NB4 (cell line): Measurements from ENCODE around the gene DAP.

Experiments used
- DNase-seq: peaks from one replicate; pipeline ENCODE4 v3.0.0; 2010; ENCODE audit warnings: low read depth
- H3K4me3 ChIP-seq: one replicate; pipeline ENCODE4 v1.5.1; 2011; ENCODE audit warnings: mild to moderate bottlenecking, low read depth, low read length, moderate library complexity
- MYC ChIP-seq: IDR thresholded peaks from 2 replicates; pipeline ENCODE4 v1.6.1; 2011; ENCODE audit warnings: low read depth, low read length
- POLR2A ChIP-seq: IDR thresholded peaks from 2 replicates; pipeline ENCODE4 v1.6.1; 2011; ENCODE audit warnings: mild to moderate bottlenecking; ENCODE audit not compliant: insufficient read length; ENCODE audit errors: extremely low read depth
- TF ChIP-seq, protein P1 (sequence below): IDR thresholded peaks from one replicate; pipeline ENCODE4 v1.5.1; 2012; ENCODE audit warnings: low read depth, low read length
- TF ChIP-seq, protein P2 (sequence below): IDR thresholded peaks from 2 replicates; pipeline ENCODE4 v1.6.1; 2011; ENCODE audit warnings: low read depth, low read length

The DAP gene

DNA sequence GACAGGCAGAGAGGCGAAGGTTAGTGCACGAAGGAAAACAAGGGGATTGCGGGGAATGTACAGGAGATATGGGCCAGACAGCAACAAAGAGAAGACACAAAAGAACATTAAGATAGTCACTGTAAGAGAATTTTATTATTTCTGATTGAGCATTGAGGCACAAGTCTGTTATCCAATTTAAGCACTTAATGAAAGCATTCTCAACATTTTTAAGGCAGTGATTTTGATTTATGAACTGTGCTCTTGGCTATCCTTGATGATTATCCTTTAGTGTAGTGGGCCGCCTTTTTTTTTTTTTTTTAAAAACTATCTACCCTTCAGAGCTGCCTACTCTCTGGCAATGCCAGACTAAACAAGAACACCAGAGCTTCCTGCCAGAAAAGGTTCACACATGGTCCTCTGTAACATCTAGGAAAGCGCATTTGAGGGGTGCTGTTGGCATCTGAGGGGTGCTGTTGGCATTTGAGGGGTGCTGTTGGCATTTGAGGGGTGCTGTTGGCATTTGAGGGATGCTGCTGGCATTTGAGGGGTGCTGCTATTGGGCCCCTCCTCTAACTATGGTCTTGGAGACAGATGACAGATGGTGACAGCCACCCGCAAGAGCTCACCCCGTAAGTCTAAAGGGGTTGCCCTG, 3.0 kb downstream of the DAP start:
- TF ChIP-seq, protein P1, sequence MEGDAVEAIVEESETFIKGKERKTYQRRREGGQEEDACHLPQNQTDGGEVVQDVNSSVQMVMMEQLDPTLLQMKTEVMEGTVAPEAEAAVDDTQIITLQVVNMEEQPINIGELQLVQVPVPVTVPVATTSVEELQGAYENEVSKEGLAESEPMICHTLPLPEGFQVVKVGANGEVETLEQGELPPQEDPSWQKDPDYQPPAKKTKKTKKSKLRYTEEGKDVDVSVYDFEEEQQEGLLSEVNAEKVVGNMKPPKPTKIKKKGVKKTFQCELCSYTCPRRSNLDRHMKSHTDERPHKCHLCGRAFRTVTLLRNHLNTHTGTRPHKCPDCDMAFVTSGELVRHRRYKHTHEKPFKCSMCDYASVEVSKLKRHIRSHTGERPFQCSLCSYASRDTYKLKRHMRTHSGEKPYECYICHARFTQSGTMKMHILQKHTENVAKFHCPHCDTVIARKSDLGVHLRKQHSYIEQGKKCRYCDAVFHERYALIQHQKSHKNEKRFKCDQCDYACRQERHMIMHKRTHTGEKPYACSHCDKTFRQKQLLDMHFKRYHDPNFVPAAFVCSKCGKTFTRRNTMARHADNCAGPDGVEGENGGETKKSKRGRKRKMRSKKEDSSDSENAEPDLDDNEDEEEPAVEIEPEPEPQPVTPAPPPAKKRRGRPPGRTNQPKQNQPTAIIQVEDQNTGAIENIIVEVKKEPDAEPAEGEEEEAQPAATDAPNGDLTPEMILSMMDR: no peak
- TF ChIP-seq POLR2A: no peak
- no peak for TF ChIP-seq MYC
- TF ChIP-seq, protein P2, sequence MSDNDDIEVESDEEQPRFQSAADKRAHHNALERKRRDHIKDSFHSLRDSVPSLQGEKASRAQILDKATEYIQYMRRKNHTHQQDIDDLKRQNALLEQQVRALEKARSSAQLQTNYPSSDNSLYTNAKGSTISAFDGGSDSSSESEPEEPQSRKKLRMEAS: no peak
- no peak for DNase-seq
- H3K4me3 ChIP-seq: no peak overlapping the region

DNA sequence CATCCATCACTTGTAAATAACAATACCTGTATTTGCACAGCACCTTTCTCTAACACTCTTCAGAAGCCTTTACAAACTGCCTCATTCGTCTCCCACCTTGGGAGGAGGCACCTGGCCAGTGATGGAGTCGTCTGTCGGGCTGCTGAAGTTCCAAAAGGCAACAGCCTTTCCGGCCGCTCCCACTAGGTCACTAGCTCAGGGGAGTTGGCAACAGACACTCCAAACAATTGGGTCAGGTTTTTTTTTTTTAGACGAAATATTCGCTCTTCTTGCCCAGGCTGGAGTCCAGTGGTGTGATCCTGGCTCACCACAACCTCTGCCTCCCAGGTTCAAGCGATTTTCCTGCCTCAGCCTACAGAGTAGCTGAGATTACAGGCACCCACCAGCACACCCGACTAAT, 4.0 kb downstream of the DAP start:
- DNase-seq: no peak
- no peak for TF ChIP-seq MYC
- TF ChIP-seq, protein P2: no peak
- no peak for TF ChIP-seq POLR2A
- TF ChIP-seq, protein P1: no peak
- H3K4me3 ChIP-seq: no peak overlapping the region

DNA sequence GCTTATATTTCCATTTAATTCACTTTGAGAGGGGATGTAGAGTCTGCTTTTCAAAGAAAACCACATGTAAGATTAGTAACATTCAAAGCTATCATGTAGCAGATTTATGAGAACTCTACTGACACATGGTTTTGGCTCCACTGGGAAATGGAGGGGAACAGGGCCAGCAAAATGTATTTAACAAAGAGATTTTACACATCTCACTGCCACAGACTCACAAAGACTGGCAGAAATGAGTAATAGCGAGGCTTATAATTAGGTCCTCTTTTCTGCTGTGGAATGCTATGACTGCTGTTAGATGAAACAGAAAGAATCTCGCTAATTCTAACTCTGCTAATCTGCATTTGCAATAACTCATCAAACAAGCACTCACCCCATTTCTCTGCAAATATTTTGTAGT, 4.5 kb downstream of the DAP start:
- no peak overlapping the region for H3K4me3 ChIP-seq
- no peak for DNase-seq
- TF ChIP-seq POLR2A (no peak), MYC (no peak)
- TF ChIP-seq, protein P2: no peak
- TF ChIP-seq, protein P1: no peak

DNA sequence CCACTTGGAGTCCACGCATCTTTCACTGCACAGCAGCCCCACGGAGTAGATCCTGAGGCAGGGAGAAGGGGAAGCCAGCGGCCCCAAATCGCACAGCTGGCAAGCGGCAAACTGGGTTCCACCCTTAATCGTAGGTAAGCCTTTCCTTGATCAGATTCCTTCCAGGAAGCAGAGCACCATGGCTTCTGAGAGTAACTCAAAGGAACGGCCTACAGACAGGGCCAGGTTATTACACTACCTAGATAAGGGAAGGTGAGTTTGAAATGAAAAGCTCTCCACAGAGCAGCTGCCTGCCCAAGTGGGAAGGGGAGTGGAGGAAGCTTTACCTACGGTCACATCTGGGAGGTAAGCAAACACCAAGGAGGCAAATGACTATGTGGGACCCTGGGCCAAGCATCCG, 7.9 kb downstream of the DAP start:
- DNase-seq: no peak
- no peak overlapping the region for H3K4me3 ChIP-seq
- TF ChIP-seq MYC: no peak

DNA sequence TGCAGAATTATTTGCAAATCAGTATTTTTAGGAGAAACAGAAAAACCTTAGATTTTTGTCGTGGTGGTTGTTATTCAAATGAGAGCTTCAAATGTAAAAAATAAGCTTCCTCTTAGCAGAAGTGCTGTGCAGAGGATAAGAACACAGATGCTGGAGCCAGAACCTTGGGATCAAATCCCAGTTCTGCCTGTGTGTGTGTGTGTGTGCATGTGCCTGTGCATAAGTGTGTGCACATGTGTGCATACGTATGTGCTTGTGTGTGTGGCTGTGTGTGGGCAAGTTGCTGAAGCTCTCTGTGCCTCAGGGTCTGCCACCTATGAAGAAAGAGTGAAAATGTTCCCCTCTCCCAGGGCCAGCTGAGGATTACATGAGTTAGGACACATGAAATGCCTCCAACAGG, 8.6 kb downstream of the DAP start:
- no peak for DNase-seq
- no peak overlapping the region for H3K4me3 ChIP-seq
- no peak for TF ChIP-seq MYC
- TF ChIP-seq, protein P2: no peak
- no peak for TF ChIP-seq POLR2A
- TF ChIP-seq, protein P1: no peak

DNA sequence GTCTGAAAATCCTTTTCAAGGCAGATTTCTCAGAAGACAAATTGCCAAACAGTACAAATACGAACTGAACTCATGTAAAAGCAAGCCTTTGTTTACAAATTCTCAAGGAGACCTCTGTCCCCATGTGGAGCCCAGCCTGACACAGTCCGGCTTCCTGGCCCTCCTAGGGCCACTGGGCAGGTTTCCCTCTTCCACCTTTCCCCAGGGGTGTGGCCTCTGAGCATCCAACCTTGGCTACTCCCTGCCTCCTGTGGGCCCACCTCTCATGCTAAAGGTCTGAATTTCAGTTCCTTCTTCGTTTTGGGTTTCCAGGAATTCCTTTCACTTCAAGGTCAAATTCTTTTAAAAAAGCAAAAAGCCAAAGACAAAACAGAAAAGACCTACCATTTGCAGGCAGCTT, 10.1 kb downstream of the DAP start:
- no peak for DNase-seq
- H3K4me3 ChIP-seq: no peak overlapping the region
- TF ChIP-seq POLR2A (no peak), MYC (no peak)
- TF ChIP-seq, protein P1: no peak
- TF ChIP-seq, protein P2: no peak
